GM19372 (cell line): ENCODE data around the gene ABHD10.

Source experiments
- ATAC-seq: cut with Tn5 transposase; IDR thresholded peaks from one replicate; pipeline ENCODE4 v1.9.1; 2021; ENCODE audit warnings: mild to moderate bottlenecking, low read depth, moderate library complexity; ENCODE audit not compliant: unreplicated experiment

ABHD10 gene

GRCh38 chr3:111998636-111999483 is 20.0 kb downstream of the ABHD10 start, which contains the start of gene TAGLN3:
Gene TAGLN3, plus strand, starts transcription at chr3:111998922. Its CDS starts 501 bp downstream, at chr3:111999423.
- no peak for ATAC-seq

- ATAC-seq = no peak
Measured at GRCh38 chr3:111999484-112000324, 20.9 kb downstream of the ABHD10 start.

- ATAC-seq = no peak
Measured at GRCh38 chr3:112000367-112000771, 21.5 kb downstream of the ABHD10 start.

- ATAC-seq = no peak
Measured at GRCh38 chr3:112000966-112001365, 22.1 kb downstream of the ABHD10 start.

GRCh38 chr3:112001526-112001925 is 22.7 kb downstream of the ABHD10 start:
- ATAC-seq = no peak

GRCh38 chr3:112002096-112002971 is 23.5 kb downstream of the ABHD10 start:
- ATAC-seq = no peak

- ATAC-seq = no peak
Measured at GRCh38 chr3:112003321-112004080, 24.7 kb downstream of the ABHD10 start.

- no peak for ATAC-seq
Measured at GRCh38 chr3:112004187-112004586, 25.4 kb downstream of the ABHD10 start.

GRCh38 chr3:112004669-112005068 is 25.8 kb downstream of the ABHD10 start:
- ATAC-seq = no peak

- no peak for ATAC-seq
Measured at GRCh38 chr3:112005091-112005672, 26.4 kb downstream of the ABHD10 start.

GRCh38 chr3:112007633-112008032 is 28.8 kb downstream of the ABHD10 start:
- no peak for ATAC-seq

GRCh38 chr3:112009670-112010069 is 30.8 kb downstream of the ABHD10 start:
- no peak for ATAC-seq

- no peak for ATAC-seq
Measured at GRCh38 chr3:112010636-112011035, 31.8 kb downstream of the ABHD10 start.

GRCh38 chr3:112011376-112011940 is 32.6 kb downstream of the ABHD10 start:
- ATAC-seq = no peak

GRCh38 chr3:112012205-112012992 is 33.6 kb downstream of the ABHD10 start:
- no peak for ATAC-seq

GRCh38 chr3:112013058-112013783 is 34.4 kb downstream of the ABHD10 start:
- peak; percentile 75 for ATAC-seq

GRCh38 chr3:112013784-112014143 is 34.9 kb downstream of the ABHD10 start:
- ATAC-seq = no peak

- ATAC-seq = no peak
Measured at GRCh38 chr3:112017091-112017490, 38.3 kb downstream of the ABHD10 start.
